OCI-LY7 (cell line): ENCODE data around the gene MCRIP2. TPM values are rescaled to one million over a fixed set of nuclear protein-coding genes. Genes with fewer than 3 reads are reported as not detected.

ENCODE experiments used
- BruUV-seq: library from RNA; stranded (reverse); fragments of 400-500 nt; replicated peaks from 2 replicates; lab custom pipeline; 2021; lab: Mats Ljungman, UMichigan
- CTCF ChIA-PET: fragments of 300-600 bp; sonication (Branson Sonifier 250); formaldehyde crosslinking; loops from one replicate; lab custom pipeline; 2022; ENCODE audit warnings: antibody characterized with exemption; ENCODE audit not compliant: unreplicated experiment; lab: Charles Lee
- POLR2A ChIA-PET: fragments of 300-600 bp; sonication (Branson Sonifier 250); formaldehyde crosslinking; loops from one replicate; lab custom pipeline; 2022; ENCODE audit warnings: antibody characterized with exemption; lab: Charles Lee
- DNase-seq: peaks from one replicate; pipeline ENCODE4 v3.0.0-alpha.2; 2015; ENCODE audit warnings: low spot score
- H2AFZ ChIP-seq: fragments of 200-600 bp; sonication (generic), shearing (Covaris generic); 2 replicates; pipeline ENCODE4 v1.6.1; 2014; ENCODE audit warnings: mild to moderate bottlenecking, antibody characterized with exemption, low read length, moderate library complexity
- H3K27ac ChIP-seq: fragments of 200-600 bp; sonication (generic); 2 replicates; pipeline ENCODE4 v1.5.1; 2014; ENCODE audit warnings: mixed run types, low read depth, mild to moderate bottlenecking, moderate library complexity, low read length, inconsistent platforms; ENCODE audit not compliant: poor library complexity, severe bottlenecking
- H3K36me3 ChIP-seq: fragments of 200-600 bp; sonication (generic); 2 replicates; pipeline ENCODE4 v1.6.1; 2014; ENCODE audit warnings: mild to moderate bottlenecking, antibody characterized with exemption, low read length, moderate library complexity, mixed read lengths; ENCODE audit not compliant: insufficient read depth
- H3K4me1 ChIP-seq: fragments of 200-600 bp; sonication (generic); 2 replicates; pipeline ENCODE4 v1.5.1; 2014; ENCODE audit warnings: mild to moderate bottlenecking, low read length; ENCODE audit not compliant: insufficient read depth, poor library complexity, severe bottlenecking
- H3K4me2 ChIP-seq: fragments of 200-600 bp; sonication (generic); 2 replicates; pipeline ENCODE4 v1.6.1; 2014; ENCODE audit warnings: mild to moderate bottlenecking, low read length
- H3K4me3 ChIP-seq: fragments of 200-600 bp; sonication (generic); 2 replicates; pipeline ENCODE4 v1.5.1; 2014; ENCODE audit warnings: mild to moderate bottlenecking, low read depth, low read length; ENCODE audit not compliant: poor library complexity, severe bottlenecking
- H3K79me2 ChIP-seq: fragments of 200-600 bp; sonication (generic); 2 replicates; pipeline ENCODE4 v1.6.1; 2016; ENCODE audit warnings: low read depth, mild to moderate bottlenecking, low read length, moderate library complexity, mixed read lengths; ENCODE audit not compliant: insufficient read depth
- H3K9me2 ChIP-seq: fragments of 200-600 bp; sonication (generic); 2 replicates; pipeline ENCODE4 v1.6.1; 2016; ENCODE audit warnings: mild to moderate bottlenecking, low read length, mixed read lengths; ENCODE audit not compliant: insufficient read depth
- H3K9me3 ChIP-seq: fragments of 200-600 bp; sonication (generic); 2 replicates; pipeline ENCODE4 v1.6.1; 2014; ENCODE audit warnings: mild to moderate bottlenecking, mixed run types, low read length, mixed read lengths
- H4K20me1 ChIP-seq: fragments of 200-600 bp; sonication (generic); 2 replicates; pipeline ENCODE4 v1.6.1; 2014; ENCODE audit warnings: mild to moderate bottlenecking, antibody characterized with exemption, low read length, moderate library complexity, mixed read lengths; ENCODE audit not compliant: insufficient read depth
- CTCF ChIP-seq: fragments of 200-600 bp; sonication (generic); conservative IDR thresholded peaks from 2 replicates; pipeline ENCODE4 v1.5.1; 2014; ENCODE audit warnings: mild to moderate bottlenecking, antibody characterized with exemption, low read length, moderate library complexity, mixed read lengths
- EZH2phosphoT487 ChIP-seq: fragments of 200-600 bp; sonication (generic); IDR thresholded peaks from 2 replicates; pipeline ENCODE4 v1.6.1; 2018; ENCODE audit warnings: low read depth, borderline replicate concordance, mild to moderate bottlenecking, mixed run types, antibody characterized with exemption, low read length, moderate library complexity, mixed read lengths
- intact Hi-C: fragments of 100-400 bp; cut with micrococcal nuclease; formaldehyde crosslinking; loops from one replicate; pipeline ENCODE4 v1.10.0; 2022; ENCODE audit not compliant: unreplicated experiment
- total RNA-seq, 2 experiments: library from RNA; depleted of rRNA in 1 of 2; stranded (reverse); fragments of >200 nt in 1 of 2; shearing (Covaris generic) in 1 of 2; gene quantifications; 2 replicates each; pipeline ENCODE4 v1.2.3, GENCODE V29; 2014 to 2022

Gene MCRIP2
- total RNA-seq, 2 experiments from 2014 or later = 62.8 to 64.1 TPM

- Histone ChIP-seq H3K9me2 (no peaks in the 10 kb centered on the region), H3K36me3 (no peaks in the 10 kb centered on the region), H2AFZ (no peak overlapping the region), H3K4me3 (no peak overlapping the region), H3K4me1 (peaks cover 18% of the 10 kb centered on the region), H3K27ac (no peak overlapping the region), H3K9me3 (no peaks in the 10 kb centered on the region), H4K20me1 (no peaks in the 10 kb centered on the region), H3K4me2 (no peak overlapping the region), H3K79me2 (peaks cover 14% of the 10 kb centered on the region; the same call in 1 of the 2 replicates)
- TF ChIP-seq CTCF (no peak), EZH2phosphoT487 (no peak)
- no TSS peak for BruUV-seq
- intact Hi-C loops = no loop called here
- DNase-seq = no peak
- ChIA-PET CTCF (interaction anchor here (0.6 kb wide), 1 partner anchor 212 kb away, joined by 3 read pairs; no protein-coding TSS in a partner anchor), POLR2A (interaction anchor here (0.5 to 1.2 kb wide), 2 partner anchors 9 to 44 kb away, joined by 3 read pairs; partner anchors contain the start of gene METTL26)
Observed at GRCh38 chr16:592518-593306, 48.9 kb upstream of the MCRIP2 start.

- Histone ChIP-seq H3K36me3 (no peaks in the 10 kb centered on the region), H3K4me2 (no peak overlapping the region), H3K27ac (no peak overlapping the region), H3K4me3 (no peak overlapping the region), H2AFZ (no peak overlapping the region), H4K20me1 (no peaks in the 10 kb centered on the region), H3K79me2 (peaks cover 7% of the 10 kb centered on the region; the same call in 1 of the 2 replicates), H3K4me1 (peaks cover 18% of the 10 kb centered on the region), H3K9me2 (no peaks in the 10 kb centered on the region), H3K9me3 (no peaks in the 10 kb centered on the region)
- ChIA-PET POLR2A (interaction anchor here (0.5 to 1.2 kb wide), 2 partner anchors 9 to 43 kb away, joined by 3 read pairs; partner anchors contain the start of gene METTL26), CTCF (no interaction called here)
- no TSS peak for BruUV-seq
- TF ChIP-seq CTCF (no peak), EZH2phosphoT487 (no peak)
- DNase-seq = no peak
- intact Hi-C loops = no loop called here
Observed at GRCh38 chr16:593406-593805, 48.2 kb upstream of the MCRIP2 start.

GRCh38 chr16:593807-594206 lies 47.8 kb upstream of the MCRIP2 start:
- H3K36me3 ChIP-seq = peaks cover 1% of the 10 kb centered on the region
- ChIA-PET POLR2A (interaction anchor here (1.2 kb wide), 1 partner anchor 43 kb away, joined by 3 read pairs; the partner anchor contains the start of gene METTL26), CTCF (no interaction called here)
- H3K9me3 ChIP-seq = no peaks in the 10 kb centered on the region
- H4K20me1 ChIP-seq = no peaks in the 10 kb centered on the region
- peaks cover 18% of the 10 kb centered on the region for H3K4me1 ChIP-seq
- H3K79me2 ChIP-seq = peaks cover 7% of the 10 kb centered on the region; the same call in 1 of the 2 replicates
- H3K27ac ChIP-seq = no peak overlapping the region
- intact Hi-C loops = no loop called here
- no TSS peak for BruUV-seq
- H3K4me3 ChIP-seq = no peak overlapping the region
- H3K9me2 ChIP-seq = no peaks in the 10 kb centered on the region
- H2AFZ ChIP-seq = no peak overlapping the region
- DNase-seq = no peak
- no peak for TF ChIP-seq CTCF
- TF ChIP-seq EZH2phosphoT487 = no peak
- H3K4me2 ChIP-seq = no peak overlapping the region
